ENCODE measurements around the gene GID8.

DNA sequence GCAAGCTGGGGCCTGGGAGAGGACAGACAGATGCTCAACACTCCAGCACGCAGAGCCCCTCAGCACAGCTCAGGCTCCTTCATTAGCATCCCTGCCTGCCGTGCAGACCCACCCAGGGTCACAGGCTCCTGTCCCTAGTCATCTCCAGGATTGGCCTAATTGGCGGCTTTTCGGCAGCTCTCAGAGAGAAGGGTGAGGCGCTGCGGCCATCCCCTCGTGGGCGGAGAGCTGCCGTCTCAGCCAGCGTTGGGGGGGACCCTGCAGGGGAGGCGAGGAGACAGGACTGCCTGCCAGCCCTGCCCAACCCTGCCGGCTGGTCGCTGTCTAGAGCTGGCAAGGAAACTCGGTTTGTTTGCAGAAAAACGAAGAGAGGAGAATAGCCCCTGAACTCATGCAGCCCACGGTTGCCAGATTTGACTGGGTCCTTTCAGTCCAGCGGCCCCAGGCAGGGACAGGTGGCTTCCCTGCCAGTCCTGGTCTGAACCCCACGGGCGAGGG, 42.0 kb downstream of the GID8 start:
- TF ChIP-seq, protein P1, sequence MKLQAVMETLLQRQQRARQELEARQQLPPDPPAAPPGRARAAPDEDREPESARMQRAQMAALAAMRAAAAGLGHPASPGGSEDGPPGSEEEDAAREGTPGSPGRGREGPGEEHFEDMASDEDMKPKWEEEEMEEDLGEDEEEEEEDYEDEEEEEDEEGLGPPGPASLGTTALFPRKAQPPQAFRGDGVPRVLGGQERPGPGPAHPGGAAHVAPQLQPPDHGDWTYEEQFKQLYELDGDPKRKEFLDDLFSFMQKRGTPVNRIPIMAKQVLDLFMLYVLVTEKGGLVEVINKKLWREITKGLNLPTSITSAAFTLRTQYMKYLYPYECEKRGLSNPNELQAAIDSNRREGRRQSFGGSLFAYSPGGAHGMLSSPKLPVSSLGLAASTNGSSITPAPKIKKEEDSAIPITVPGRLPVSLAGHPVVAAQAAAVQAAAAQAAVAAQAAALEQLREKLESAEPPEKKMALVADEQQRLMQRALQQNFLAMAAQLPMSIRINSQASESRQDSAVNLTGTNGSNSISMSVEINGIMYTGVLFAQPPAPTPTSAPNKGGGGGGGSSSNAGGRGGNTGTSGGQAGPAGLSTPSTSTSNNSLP (IDR thresholded peaks at IDR 0.05; ENCODE audit: borderline replicate concordance, low read depth, low read length): no peak
- TF ChIP-seq TBL1XR1 (IDR thresholded peaks at IDR 0.05; ENCODE audit: low read length in 2 of 2) (no peak), KDM2B (CRISPR knock-in tag; IDR thresholded peaks at IDR 0.05) (no peak)
- TF ChIP-seq, protein P2, sequence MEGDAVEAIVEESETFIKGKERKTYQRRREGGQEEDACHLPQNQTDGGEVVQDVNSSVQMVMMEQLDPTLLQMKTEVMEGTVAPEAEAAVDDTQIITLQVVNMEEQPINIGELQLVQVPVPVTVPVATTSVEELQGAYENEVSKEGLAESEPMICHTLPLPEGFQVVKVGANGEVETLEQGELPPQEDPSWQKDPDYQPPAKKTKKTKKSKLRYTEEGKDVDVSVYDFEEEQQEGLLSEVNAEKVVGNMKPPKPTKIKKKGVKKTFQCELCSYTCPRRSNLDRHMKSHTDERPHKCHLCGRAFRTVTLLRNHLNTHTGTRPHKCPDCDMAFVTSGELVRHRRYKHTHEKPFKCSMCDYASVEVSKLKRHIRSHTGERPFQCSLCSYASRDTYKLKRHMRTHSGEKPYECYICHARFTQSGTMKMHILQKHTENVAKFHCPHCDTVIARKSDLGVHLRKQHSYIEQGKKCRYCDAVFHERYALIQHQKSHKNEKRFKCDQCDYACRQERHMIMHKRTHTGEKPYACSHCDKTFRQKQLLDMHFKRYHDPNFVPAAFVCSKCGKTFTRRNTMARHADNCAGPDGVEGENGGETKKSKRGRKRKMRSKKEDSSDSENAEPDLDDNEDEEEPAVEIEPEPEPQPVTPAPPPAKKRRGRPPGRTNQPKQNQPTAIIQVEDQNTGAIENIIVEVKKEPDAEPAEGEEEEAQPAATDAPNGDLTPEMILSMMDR (IDR thresholded peaks at IDR 0.05 in 2 of 3, conservative IDR thresholded peaks at IDR 0.05 in 1 of 3; ENCODE audit: insufficient read depth in 2 of 3, low read depth in 1 of 3, low read length in 3 of 3): no peak
- TF ChIP-seq, protein P3, sequence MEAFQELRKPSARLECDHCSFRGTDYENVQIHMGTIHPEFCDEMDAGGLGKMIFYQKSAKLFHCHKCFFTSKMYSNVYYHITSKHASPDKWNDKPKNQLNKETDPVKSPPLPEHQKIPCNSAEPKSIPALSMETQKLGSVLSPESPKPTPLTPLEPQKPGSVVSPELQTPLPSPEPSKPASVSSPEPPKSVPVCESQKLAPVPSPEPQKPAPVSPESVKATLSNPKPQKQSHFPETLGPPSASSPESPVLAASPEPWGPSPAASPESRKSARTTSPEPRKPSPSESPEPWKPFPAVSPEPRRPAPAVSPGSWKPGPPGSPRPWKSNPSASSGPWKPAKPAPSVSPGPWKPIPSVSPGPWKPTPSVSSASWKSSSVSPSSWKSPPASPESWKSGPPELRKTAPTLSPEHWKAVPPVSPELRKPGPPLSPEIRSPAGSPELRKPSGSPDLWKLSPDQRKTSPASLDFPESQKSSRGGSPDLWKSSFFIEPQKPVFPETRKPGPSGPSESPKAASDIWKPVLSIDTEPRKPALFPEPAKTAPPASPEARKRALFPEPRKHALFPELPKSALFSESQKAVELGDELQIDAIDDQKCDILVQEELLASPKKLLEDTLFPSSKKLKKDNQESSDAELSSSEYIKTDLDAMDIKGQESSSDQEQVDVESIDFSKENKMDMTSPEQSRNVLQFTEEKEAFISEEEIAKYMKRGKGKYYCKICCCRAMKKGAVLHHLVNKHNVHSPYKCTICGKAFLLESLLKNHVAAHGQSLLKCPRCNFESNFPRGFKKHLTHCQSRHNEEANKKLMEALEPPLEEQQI (IDR thresholded peaks at IDR 0.05): no peak
